Smooth muscle cell (in vitro differentiated cells): ENCODE results near the gene SCARF2. TPM values are rescaled to one million over a fixed set of nuclear protein-coding genes. Genes with fewer than 3 reads are reported as not detected.
A peak's percentile ranks its signal among the peaks of the same experiment; 100 is the strongest.

Experiments used
- DNase-seq: peaks from one replicate; lab custom pipeline; 2025; ENCODE audit not compliant: unreplicated experiment; lab: John Stamatoyannopoulos, UW
- H2AFZ ChIP-seq: fragments of 200-600 bp; sonication (generic); 2 replicates; pipeline ENCODE4 v1.6.0; 2016; ENCODE audit warnings: antibody characterized with exemption, low read depth, mild to moderate bottlenecking
- H3F3A ChIP-seq: fragments of 200-600 bp; sonication (generic); 2 replicates; pipeline ENCODE4 v1.6.0; 2017; ENCODE audit warnings: antibody characterized with exemption, low read depth
- H3K27ac ChIP-seq: fragments of 200-600 bp; sonication (generic); 2 replicates; pipeline ENCODE4 v1.5.1; 2016; ENCODE audit warnings: low read depth, mild to moderate bottlenecking
- H3K27me3 ChIP-seq: fragments of 200-600 bp; sonication (generic); 2 replicates; pipeline ENCODE4 v1.6.1; 2016; ENCODE audit warnings: low read depth, mild to moderate bottlenecking
- H3K36me3 ChIP-seq: fragments of 200-600 bp; sonication (generic); 2 replicates; pipeline ENCODE4 v1.5.1; 2016; ENCODE audit warnings: low read depth
- H3K4me1 ChIP-seq: fragments of 200-600 bp; sonication (generic); 2 replicates; pipeline ENCODE4 v1.5.1; 2016; ENCODE audit warnings: low read depth
- H3K4me2 ChIP-seq: fragments of 200-600 bp; sonication (generic); 2 replicates; pipeline ENCODE4 v1.6.0; 2016; ENCODE audit warnings: mild to moderate bottlenecking
- H3K4me3 ChIP-seq: fragments of 200-600 bp; sonication (generic); 2 replicates; pipeline ENCODE4 v1.5.1; 2016; ENCODE audit warnings: mild to moderate bottlenecking
- H3K79me2 ChIP-seq: fragments of 200-600 bp; sonication (generic); 2 replicates; pipeline ENCODE4 v1.6.0; 2016; ENCODE audit warnings: low read depth, mild to moderate bottlenecking
- H3K9ac ChIP-seq: fragments of 200-600 bp; sonication (generic); 2 replicates; pipeline ENCODE4 v1.6.0; 2016; ENCODE audit warnings: low read depth
- H3K9me3 ChIP-seq: fragments of 200-600 bp; sonication (generic); replicated peaks from 2 replicates; pipeline ENCODE4 v1.5.1; 2016; ENCODE audit warnings: low read depth
- H4K20me1 ChIP-seq: fragments of 200-600 bp; sonication (generic); 2 replicates; pipeline ENCODE4 v1.6.0; 2016; ENCODE audit warnings: low read depth
- WGBS: methylation state at CpG from one replicate; pipeline ENCODE4 v1.1.7; 2016; ENCODE audit warnings: low lambda C conversion rate; 5-methylcytosine and 5-hydroxymethylcytosine counted together
- polyA plus RNA-seq: library from polyadenylated mRNA; unstranded; fragments of >200 nt; fragmentation: Nextera tagmentation; extraction: Ambion mirVana; gene quantifications from 2 replicates; pipeline ENCODE4 v1.2.1, GENCODE V29; 2016
- total RNA-seq: library from RNA; depleted of rRNA; stranded (reverse); fragments of >200 nt; gene quantifications from 2 replicates; pipeline ENCODE4 v1.2.3, GENCODE V29; 2014
- TF ChIP-seq, protein P1 (sequence below): fragments of 200-600 bp; sonication (generic); IDR thresholded peaks from 2 replicates; pipeline ENCODE4 v1.5.1; 2017; ENCODE audit warnings: borderline replicate concordance, mild to moderate bottlenecking, antibody characterized with exemption; ENCODE audit not compliant: insufficient read depth, poor library complexity, severe bottlenecking

Gene SCARF2
- total and polyA plus RNA-seq, 2 experiments from 2014 or later: 30.9 to 89.8 TPM

DNA sequence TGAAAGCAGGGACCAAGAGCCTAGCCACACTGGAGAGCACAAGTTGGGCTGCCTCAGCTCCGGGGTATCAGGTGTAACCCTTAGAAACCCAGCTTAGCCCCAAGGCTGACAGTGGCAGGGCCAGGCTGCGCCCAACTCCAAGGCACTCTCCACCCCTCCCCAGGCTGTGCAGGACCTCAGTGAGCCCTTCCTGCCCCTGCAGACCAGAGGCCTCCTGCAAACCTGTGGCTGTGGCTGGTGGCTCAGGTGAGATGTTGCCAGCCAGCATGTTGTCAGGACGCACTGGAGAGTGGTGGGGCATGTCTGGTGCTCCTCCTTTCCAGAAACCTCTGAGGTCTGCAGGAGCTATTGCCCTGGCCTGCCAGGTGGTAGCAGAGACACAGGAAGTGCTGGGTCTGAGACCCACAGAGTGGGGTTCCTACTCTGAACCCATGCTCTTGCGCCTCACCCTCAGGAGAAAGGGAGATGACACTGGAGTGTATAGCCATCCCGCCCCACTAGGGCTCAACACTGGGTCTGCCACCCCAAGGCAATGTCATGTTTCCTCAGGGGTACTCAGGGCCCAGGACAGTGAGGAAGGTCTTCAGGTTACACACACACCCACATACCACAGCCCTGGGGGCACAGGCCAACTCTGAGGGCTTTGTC, 2.4 kb upstream of the SCARF2 start:
- TF ChIP-seq, protein P1, sequence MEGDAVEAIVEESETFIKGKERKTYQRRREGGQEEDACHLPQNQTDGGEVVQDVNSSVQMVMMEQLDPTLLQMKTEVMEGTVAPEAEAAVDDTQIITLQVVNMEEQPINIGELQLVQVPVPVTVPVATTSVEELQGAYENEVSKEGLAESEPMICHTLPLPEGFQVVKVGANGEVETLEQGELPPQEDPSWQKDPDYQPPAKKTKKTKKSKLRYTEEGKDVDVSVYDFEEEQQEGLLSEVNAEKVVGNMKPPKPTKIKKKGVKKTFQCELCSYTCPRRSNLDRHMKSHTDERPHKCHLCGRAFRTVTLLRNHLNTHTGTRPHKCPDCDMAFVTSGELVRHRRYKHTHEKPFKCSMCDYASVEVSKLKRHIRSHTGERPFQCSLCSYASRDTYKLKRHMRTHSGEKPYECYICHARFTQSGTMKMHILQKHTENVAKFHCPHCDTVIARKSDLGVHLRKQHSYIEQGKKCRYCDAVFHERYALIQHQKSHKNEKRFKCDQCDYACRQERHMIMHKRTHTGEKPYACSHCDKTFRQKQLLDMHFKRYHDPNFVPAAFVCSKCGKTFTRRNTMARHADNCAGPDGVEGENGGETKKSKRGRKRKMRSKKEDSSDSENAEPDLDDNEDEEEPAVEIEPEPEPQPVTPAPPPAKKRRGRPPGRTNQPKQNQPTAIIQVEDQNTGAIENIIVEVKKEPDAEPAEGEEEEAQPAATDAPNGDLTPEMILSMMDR: no peak
- Histone ChIP-seq H3K79me2 (peaks cover 24% of the 10 kb centered on the region), H2AFZ (no peak overlapping the region), H3K36me3 (no peaks in the 10 kb centered on the region), H3K4me1 (peaks cover 12% of the 10 kb centered on the region), H3K27ac (no peak overlapping the region), H3K9ac (no peak overlapping the region), H3K4me2 (no peak overlapping the region), H4K20me1 (peaks cover 15% of the 10 kb centered on the region), H3K9me3 (no peaks in the 10 kb centered on the region), H3K4me3 (no peak overlapping the region), H3K27me3 (no peaks in the 10 kb centered on the region), H3F3A (peaks cover 6% of the 10 kb centered on the region)
- no peak for DNase-seq
- WGBS: 97% methylated on average over 5 of the region's 5 CpGs

DNA sequence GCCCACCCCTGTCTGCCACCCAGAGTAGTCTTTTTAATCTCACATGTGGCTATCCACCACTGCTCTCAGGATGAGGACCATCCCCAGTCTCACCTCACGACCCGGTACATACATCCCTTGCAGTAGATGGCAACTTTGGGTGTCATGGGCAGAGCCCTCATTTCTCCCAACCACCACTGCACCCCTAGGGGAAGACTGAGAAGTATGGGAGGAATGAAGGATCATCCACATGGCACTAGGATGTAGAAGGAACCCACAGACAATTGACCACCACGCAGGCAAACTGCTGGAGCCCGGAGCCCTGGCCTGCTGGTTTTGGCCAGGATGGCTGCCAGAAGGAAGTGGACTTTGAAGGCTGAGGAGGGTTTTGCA, 1.9 kb upstream of the SCARF2 start:
- Histone ChIP-seq H3F3A (peaks cover 6% of the 10 kb centered on the region), H3K36me3 (no peaks in the 10 kb centered on the region), H4K20me1 (peaks cover 20% of the 10 kb centered on the region), H3K4me3 (no peak overlapping the region), H3K27ac (no peak overlapping the region), H3K4me2 (no peak overlapping the region), H2AFZ (no peak overlapping the region), H3K9ac (no peak overlapping the region), H3K79me2 (peaks cover 29% of the 10 kb centered on the region), H3K4me1 (peaks cover 12% of the 10 kb centered on the region), H3K9me3 (no peaks in the 10 kb centered on the region), H3K27me3 (no peaks in the 10 kb centered on the region)
- TF ChIP-seq, protein P1: no peak
- WGBS: 90% methylated on average over 4 of the region's 4 CpGs
- no peak for DNase-seq

DNA sequence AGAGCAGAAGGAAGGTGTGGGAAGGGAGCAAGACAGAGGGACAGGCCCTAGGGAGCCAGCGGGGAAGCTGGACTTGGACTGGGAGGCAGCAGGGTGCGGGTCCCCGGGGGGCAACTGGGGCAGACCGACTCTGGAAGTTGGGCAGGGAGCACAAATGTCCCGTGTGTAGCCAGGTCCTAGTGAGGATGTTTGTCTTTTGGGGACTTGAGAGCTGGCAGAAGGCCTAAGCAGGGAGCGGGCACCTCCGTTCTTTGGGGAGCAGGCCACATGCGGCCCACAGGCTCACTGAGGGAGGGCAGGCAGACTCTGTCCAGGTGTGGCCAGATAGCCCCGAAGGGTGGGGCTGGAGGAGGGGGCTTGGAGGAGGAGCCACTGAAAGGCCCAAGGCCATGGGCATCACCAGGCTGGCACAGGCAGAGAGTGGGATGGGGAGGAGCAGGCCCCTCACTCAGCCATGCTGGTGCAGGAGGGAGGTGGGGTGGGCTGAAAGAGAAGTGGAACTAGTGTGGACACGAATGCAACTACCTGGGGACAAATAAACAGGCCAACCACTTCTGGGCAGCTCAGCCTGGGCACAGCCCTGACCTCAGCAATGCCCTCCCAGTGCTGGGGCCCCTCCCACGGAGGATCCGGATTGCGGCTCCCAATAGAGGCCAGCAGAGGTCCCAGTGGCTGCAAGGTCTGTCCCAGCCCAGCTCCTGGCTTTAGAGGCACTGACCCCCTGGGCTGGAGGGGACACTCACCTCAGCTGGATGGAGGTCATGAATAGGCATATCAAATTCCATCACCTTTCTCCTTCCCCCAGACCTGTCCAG, 1.3 kb upstream of the SCARF2 start:
- no peak overlapping the region for H2AFZ ChIP-seq
- peak overlapping the region; percentile 67 for H3K4me3 ChIP-seq
- 70% methylated on average over 13 of the region's 13 CpGs for WGBS
- no peaks in the 10 kb centered on the region for H3K27me3 ChIP-seq
- DNase-seq: no peak
- H4K20me1 ChIP-seq: peaks cover 26% of the 10 kb centered on the region
- peaks cover 12% of the 10 kb centered on the region for H3K4me1 ChIP-seq
- peaks cover 10% of the 10 kb centered on the region for H3F3A ChIP-seq
- TF ChIP-seq, protein P1: no peak
- H3K9me3 ChIP-seq: no peaks in the 10 kb centered on the region
- H3K79me2 ChIP-seq: peaks cover 35% of the 10 kb centered on the region
- no peak overlapping the region for H3K9ac ChIP-seq
- peak overlapping the region; percentile 100 for H3K4me2 ChIP-seq
- H3K27ac ChIP-seq: no peak overlapping the region
- no peaks in the 10 kb centered on the region for H3K36me3 ChIP-seq
